ENCODE measurements around the gene SLC6A8.
A peak's percentile ranks its signal among the peaks of the same experiment; 100 is the strongest.
"Not testable (repeated sequence)": the region's sequence is repeated elsewhere in the genome, so short reads cannot be mapped to it uniquely, and the experiment has no call there.

Gene SLC6A8

DNA sequence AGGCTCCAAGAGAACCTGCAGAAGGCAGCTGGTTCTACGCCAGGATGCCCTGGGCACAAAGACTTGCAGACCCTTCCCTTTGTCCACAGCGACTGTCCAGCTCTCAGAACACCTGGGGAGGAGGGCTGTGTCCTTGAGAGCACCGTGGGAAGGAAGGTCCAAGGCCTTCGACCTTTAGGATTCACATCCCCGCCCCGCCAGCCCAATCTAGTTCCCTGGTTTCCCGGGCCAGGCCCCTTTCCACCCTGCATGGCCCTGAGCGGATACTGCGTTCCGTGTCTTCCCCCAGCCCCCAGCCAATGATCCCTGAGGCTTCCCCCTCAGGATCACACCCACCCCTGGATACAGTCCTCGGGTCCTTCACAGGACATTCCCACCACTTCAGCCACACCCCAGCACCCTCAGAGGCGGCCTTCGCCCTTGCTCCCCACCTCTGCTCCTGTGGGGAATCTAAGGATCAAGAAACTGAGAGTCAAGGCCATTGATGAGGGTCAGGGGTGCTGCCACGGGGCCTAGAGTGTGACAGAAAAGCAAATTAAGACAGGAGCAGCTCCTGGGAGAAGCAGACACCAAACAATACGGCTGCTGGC, 46.0 kb downstream of the SLC6A8 start:
- DNase-seq, result no peak

DNA sequence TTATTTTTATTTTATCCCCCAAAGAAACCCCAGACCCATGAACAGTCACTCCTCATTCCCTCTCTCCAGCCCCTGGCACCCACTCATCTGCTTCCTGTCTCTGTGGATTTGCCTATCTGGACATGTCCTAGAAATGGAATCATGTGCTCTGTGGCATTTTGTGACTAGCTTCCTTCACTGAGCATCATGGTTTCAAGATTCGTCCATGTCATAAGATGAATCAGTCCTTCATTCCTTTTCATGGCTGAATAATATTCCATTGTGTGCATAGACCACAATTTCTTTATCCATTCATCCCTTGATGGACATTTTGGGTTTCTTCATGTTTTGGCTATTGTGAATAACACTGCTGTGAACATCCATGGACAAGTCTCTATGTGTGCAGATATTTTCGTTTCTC, 47.1 kb downstream of the SLC6A8 start:
- DNase-seq, result no peak

DNA sequence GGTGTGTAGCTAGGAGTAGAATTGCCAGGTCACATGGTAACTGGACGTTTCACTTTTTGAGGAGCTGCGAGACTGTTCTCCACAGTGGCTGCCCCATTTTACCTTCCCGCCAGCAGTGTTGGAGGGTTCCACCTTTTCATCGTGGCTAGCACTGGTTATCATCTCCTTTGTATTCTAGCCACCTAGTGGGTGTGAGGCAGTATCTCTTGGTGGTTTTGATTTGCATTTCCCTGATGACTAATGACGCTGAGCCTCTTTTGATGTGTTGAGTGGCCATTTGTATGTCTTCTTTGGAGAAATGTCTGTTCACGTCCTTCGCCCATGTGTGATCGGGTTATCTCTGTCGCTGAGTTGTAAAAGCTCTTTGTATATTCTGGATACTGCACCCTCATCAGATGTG, 47.5 kb downstream of the SLC6A8 start:
- no peak for DNase-seq

DNA sequence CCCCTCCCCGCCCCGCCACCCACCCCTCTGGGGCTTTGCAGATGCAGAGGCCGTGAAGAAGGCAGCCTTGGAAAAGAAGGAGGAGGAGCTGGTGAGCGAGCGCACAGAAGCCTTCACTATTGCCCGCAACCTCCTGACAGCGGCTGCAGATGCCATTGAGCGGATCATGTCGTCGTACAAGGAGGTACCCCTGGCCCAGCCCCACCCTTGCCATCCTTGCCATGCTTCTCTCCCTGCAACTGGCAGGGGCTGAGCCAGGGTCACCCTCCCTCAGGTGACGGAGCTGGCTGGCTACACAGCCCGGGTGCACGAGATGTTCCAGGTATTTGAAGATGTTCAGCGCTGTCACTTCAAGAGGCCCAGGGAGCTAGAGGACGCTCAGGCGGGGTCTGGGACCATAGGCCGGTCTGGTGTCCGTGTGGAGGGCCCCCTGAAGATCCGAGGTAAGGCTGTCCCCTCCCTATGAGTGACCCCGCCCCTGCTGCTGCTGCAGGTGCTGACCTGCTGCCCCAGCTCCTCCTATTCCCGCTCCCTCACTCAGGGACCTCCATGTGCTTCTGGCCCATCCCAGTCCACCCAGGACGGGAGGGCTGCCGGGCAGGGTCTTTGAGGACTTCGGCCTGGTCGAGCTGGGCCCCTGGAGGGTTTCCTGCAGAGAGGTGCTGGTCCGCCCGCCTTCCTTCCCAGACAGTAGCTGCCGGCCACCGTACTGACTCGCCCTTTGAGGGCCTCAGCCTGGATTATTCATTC, 48.5 kb downstream of the SLC6A8 start:
- DNase-seq, result no peak

DNA sequence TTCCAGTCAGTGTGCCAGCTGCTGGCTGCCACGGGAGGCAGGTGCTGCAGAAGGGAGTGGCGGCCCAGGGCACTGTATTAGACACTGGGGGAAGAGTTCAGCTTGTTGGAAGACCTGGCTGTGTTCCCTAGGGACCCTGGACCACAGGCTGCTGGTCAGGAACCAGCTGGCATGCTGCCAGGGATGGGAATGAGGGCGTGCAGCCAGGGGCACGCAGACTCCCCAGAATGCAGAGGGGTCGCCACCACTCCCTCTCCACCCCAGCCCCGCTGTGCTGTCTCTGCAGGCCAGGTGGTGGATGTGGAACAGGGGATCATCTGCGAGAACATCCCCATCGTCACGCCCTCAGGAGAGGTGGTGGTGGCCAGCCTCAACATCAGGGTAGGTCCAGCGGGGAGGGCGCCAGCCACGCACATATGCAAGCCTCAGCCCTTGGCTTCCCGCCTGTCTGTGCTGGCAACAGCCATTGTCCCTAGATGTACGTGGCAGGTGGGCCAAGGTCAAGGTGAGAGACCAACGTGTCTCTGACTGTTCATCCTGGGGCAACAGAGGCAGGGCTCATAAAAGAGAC, 49.2 kb downstream of the SLC6A8 start:
- DNase-seq, result no peak

DNA sequence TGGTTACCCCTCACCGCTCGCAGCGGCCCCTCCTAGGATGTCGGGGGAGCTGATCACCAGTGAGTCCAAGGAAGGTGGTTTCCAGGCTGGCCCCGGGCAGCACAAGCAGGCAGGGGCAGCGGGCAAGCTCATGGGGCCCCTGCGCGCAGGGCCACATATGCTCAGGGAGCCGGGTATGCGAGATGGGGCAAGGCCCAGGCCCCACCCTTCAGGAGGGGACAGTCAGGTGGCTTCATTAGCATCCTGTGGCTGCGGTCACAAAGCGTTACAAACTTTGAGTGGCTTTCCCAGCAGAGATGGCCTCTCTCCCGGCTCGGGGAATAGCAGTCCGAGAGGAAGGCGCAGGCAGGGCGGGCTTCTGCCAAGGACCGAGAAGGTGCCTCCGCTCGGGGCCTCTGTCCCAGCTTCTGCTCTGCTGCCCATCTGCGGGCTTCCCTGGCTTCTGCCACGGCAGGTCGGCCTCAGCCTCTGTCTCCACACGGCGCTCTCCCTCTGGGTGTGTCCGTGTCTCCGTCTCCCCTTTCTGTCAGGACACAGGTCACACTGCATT, 50.4 kb downstream of the SLC6A8 start:
- DNase-seq, result no peak

DNA sequence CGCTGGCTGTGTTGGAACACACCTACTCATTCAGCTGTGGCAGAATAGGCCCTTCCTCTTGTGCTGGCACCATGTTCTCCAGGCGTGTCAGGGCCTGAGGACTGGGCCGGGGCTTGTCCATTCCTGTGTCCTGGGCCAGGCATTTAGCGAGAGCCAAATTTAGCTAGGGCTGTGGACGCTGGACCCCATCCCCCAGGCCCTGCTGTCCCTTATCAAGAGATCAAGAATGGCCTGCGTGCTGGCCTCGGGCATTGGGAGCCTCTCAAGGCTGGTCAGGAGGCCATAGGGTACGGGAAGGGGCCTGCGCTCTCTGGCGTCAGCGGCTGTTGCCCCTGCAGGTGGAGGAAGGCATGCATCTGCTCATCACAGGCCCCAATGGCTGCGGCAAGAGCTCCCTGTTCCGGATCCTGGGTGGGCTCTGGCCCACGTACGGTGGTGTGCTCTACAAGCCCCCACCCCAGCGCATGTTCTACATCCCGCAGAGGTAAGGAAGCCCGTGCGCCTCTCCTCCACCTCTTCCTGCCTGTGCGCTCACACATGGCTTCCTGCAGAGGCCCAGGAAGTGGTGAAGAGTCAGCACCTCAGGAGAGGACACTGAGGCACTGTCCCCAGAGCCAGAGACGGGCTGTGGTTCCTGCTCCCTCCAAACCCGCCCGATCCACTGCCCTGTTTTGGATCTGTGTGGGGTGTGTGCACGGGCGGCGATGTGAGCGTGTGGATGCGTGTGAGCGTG, 52.2 kb downstream of the SLC6A8 start:
- peak in 1 of 2 experiments; percentile 42 for DNase-seq

DNA sequence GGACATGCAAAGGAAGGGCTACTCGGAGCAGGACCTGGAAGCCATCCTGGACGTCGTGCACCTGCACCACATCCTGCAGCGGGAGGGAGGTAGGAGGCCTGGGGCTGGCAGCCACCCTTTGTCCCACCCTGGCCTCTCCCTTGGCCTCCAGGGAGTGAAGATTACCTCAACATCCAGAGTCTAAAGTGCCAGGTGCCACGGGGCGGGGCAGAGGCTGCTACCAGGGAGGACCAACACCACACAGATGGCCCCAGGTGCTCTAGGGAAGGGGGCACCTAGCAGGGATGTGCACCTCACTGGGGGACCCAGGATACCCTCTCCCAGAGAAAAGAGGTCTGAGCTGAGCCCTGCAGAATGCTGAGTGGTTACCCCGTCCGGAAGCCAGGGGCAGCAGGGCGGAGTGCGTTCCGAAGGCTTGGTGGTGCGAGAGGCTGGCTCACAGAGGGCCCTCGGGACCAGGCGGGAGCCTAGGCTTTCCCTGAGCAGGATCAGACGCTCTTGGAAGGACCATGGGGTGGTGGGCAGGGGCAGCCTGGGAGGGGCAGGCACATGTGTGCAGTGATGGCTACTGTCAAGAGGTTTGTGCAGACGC, 53.0 kb downstream of the SLC6A8 start:
- DNase-seq, result no peak

DNA sequence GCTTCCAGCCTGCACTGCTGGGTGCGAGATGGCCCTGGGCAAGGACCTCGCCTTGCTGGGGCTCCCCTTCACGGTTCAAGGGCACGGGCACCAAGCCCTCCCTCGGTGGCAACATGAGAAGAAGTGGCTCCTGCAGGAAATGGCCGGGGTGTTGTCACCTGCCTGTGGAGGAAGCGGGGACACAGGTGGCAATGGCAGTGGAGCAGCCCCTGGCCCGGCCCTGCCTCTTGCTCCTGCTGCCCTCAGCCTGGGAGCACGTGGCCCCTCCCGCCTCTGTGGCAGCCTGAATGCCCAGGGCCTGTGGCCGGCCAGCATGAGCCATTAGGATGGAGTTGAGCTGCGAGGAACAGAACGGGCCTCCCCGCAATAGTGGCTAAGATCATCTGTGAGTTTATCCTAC, 53.7 kb downstream of the SLC6A8 start:
- DNase-seq, result no peak

DNA sequence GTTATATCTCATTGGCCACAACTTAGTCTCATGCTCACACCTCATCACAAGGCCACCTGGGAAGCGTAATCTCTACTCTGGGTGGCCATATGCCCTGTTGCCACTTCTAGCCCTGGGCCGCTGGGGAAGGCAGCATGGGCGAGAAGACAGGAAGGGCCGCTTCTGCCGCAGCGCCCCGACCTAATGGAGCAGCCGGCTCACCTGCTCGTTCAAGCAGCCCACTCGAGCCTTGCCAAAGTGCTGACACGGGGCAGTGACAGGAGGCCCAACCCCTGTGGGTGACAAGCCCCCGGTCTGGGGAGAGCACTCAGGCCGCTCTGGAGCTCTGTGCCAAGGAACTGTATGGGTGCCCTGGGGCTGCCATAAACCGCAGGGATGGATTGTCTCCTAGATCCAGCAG, 54.4 kb downstream of the SLC6A8 start:
- DNase-seq, result not testable (repeated sequence)

DNA sequence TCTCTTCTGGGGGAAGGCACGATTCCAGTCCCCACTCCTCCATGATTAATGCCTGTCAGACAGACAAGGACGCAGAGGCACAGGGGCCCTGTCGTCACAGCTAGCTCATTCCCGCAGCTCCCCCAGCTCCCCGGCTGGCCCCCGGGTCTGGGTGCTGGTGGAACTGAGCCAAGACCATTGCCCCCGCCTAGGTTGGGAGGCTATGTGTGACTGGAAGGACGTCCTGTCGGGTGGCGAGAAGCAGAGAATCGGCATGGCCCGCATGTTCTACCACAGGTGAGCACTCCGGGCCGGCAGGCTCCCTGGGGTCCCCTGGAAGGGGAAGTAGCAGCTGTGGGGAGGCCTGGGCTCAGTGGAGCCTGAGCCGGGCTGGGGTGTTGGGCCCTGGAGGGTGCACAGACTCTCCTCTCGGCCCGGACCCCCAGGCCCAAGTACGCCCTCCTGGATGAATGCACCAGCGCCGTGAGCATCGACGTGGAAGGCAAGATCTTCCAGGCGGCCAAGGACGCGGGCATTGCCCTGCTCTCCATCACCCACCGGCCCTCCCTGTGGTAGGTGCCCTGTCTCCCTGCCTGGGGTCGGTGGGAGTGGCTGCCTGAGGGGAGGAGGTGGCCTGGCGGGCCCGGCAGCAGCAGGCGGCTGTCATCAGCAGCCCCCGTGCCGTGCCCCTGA, 55.2 kb downstream of the SLC6A8 start:
- DNase-seq, result not testable (repeated sequence)

DNA sequence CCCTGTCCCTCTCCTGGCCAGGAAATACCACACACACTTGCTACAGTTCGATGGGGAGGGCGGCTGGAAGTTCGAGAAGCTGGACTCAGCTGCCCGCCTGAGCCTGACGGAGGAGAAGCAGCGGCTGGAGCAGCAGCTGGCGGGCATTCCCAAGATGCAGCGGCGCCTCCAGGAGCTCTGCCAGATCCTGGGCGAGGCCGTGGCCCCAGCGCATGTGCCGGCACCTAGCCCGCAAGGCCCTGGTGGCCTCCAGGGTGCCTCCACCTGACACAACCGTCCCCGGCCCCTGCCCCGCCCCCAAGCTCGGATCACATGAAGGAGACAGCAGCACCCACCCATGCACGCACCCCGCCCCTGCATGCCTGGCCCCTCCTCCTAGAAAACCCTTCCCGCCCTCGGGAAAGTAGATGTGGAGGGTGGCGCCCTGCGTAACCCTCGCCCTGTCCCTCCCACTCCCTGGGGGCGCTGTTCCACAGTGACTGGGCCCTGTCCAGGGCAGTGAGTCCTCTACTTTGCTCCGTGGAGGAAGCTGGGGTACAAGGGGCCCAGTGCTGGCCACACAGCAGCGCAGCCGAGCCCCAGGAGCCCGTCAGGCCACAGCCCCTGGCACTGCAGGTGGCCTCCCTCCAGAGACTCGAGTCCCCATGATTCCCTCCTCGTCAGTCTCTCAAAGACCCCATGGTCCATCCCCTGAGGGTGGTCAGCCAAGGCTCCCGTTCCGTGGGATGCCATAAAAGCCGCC, 55.9 kb downstream of the SLC6A8 start:
- DNase-seq, result not testable (repeated sequence)

DNA sequence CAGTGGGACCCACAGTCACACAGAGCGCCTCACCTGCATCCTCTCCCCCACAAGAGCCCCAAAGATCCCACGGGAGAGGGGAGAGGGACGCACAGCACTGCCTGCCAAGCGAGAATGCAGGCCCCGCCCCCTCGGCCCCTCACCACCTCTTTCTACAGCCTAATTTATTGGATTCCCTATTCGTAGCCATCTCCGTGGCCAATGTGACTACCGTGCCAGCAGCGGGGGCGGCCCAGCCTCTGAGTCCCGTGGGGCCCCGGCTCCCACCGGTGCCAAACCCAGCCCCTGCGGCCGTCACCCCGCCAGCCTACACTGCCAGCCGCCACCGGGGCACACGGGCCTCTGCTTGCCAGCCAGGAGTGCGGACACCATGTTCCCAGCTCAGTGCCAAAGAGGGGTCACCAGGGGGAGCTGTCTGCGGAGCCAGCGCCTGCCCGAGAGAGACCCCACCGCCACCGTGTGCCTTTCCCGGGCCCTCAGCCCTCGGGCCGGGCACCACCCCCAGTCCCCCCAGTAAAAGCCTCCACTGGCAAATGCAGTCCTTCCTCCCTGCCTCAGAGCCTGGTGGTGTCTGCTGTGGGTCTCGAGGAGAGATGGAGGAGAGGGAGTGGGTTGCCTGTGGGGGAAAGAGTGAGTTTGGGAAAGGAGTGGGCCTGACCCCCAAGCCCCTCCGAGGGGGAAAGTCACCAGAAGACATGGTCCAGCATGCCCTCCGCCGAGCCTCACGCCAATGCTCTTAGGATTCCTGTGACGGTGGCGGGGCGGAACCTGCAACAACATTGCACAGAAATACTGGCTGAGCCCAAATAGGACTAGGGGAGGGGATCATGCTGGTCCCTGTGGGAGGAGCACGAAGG, 56.7 kb downstream of the SLC6A8 start:
- DNase-seq, result no peak

DNA sequence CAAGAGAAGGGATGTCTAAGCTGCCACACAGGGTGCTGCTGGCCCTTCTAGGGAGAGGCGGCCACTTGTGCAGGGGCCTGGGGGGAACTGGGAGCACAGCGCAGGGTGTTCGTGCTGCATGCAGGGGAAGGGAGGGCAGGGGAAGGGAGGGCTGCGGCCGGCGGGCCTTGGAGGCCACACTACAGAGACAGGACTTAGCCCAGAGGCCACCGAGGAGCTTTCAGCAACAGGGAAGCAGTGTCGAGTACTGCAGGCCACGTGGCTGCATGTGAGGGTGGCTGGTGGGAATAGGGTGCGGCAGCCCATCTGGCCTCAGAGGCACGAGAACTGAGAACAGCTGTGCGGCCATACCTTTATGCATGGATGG, 57.3 kb downstream of the SLC6A8 start:
- DNase-seq, result not testable (repeated sequence)
